HepG2 (cell line): ENCODE results near the gene DND1. TPM values are rescaled to one million over a fixed set of nuclear protein-coding genes. Genes with fewer than 3 reads are reported as not detected.

Experiments
- AHDC1 ChIP-seq: sonication (generic); formaldehyde crosslinking; IDR thresholded peaks from 2 replicates; pipeline ENCODE4 v1.5.1; 2020; ENCODE audit warnings: mild to moderate bottlenecking, missing genetic modification reagents, borderline replicate concordance
- DBP ChIP-seq: sonication (generic); formaldehyde crosslinking; IDR thresholded peaks from 2 replicates; pipeline ENCODE4 v1.4.0; 2020; ENCODE audit warnings: missing genetic modification reagents; ENCODE audit errors: not compliant biosample characterization
- ETS1 ChIP-seq: sonication (generic); formaldehyde crosslinking; IDR thresholded peaks from 2 replicates; pipeline ENCODE4 v1.4.0; 2020; ENCODE audit warnings: missing genetic modification reagents
- FOXK1 ChIP-seq: sonication (generic); formaldehyde crosslinking; IDR thresholded peaks from 2 replicates; pipeline ENCODE4 v1.4.0; 2020; ENCODE audit warnings: low read depth, missing genetic modification reagents, borderline replicate concordance
- HMGA1 ChIP-seq: sonication (generic); formaldehyde crosslinking; conservative IDR thresholded peaks from 2 replicates; pipeline ENCODE4 v1.4.0; 2020; ENCODE audit warnings: missing genetic modification reagents
- KLF15 ChIP-seq: sonication (generic); formaldehyde crosslinking; IDR thresholded peaks from 2 replicates; pipeline ENCODE4 v1.8.1; 2023; ENCODE audit warnings: borderline replicate concordance, mild to moderate bottlenecking, inconsistent platforms, missing genetic modification reagents, mixed read lengths
- MXI1 ChIP-seq: IDR thresholded peaks from 3 replicates; pipeline ENCODE4 v1.6.1; 2012; ENCODE audit warnings: low read depth, low read length, inconsistent platforms, borderline replicate concordance
- NFIB ChIP-seq: sonication (generic); formaldehyde crosslinking; IDR thresholded peaks from 2 replicates; pipeline ENCODE4 v1.9.0; 2021; ENCODE audit warnings: missing genetic modification reagents, mild to moderate bottlenecking, borderline replicate concordance
- PHF20 ChIP-seq: sonication (generic); formaldehyde crosslinking; IDR thresholded peaks from 2 replicates; pipeline ENCODE4 v1.5.0; 2020; ENCODE audit warnings: mild to moderate bottlenecking, missing genetic modification reagents
- SP4 ChIP-seq: sonication (generic); formaldehyde crosslinking; IDR thresholded peaks from 2 replicates; pipeline ENCODE4 v1.8.1; 2023; ENCODE audit warnings: mild to moderate bottlenecking, missing genetic modification reagents
- SUZ12 ChIP-seq: fragments of 150-350 bp; IDR thresholded peaks from 2 replicates; pipeline ENCODE4 v1.6.1; 2014; ENCODE audit warnings: low read depth, low read length
- ZBTB34 ChIP-seq: sonication (generic); formaldehyde crosslinking; IDR thresholded peaks from 2 replicates; pipeline ENCODE4 v1.8.0; 2022; ENCODE audit warnings: mild to moderate bottlenecking, missing genetic modification reagents
- ZBTB7B ChIP-seq: sonication (generic); formaldehyde crosslinking; IDR thresholded peaks from 2 replicates; pipeline ENCODE4 v1.4.0; 2020; ENCODE audit warnings: missing genetic modification reagents
- ZFP37 ChIP-seq: sonication (generic); formaldehyde crosslinking; IDR thresholded peaks from 2 replicates; pipeline ENCODE4 v1.4.0; 2020; ENCODE audit warnings: missing genetic modification reagents, borderline replicate concordance
- ZNF260 ChIP-seq: sonication (generic); formaldehyde crosslinking; IDR thresholded peaks from 2 replicates; pipeline ENCODE4 v1.4.0; 2020; ENCODE audit warnings: missing genetic modification reagents, low read depth, mild to moderate bottlenecking, borderline replicate concordance
- ZNF510 ChIP-seq: sonication (generic); formaldehyde crosslinking; IDR thresholded peaks from 2 replicates; pipeline ENCODE4 v1.4.0; 2020; ENCODE audit warnings: low read depth, mild to moderate bottlenecking, missing genetic modification reagents
- ZNF660 ChIP-seq: sonication (generic); formaldehyde crosslinking; IDR thresholded peaks from 2 replicates; pipeline ENCODE4 v1.5.1; 2020; ENCODE audit warnings: mild to moderate bottlenecking, low read depth, missing genetic modification reagents, borderline replicate concordance
- ZNF850 ChIP-seq: sonication (generic); formaldehyde crosslinking; conservative IDR thresholded peaks from 2 replicates; pipeline ENCODE4 v1.9.0; 2021; ENCODE audit warnings: mild to moderate bottlenecking, missing genetic modification reagents
- polyA plus RNA-seq, 8 experiments: library from polyadenylated mRNA; depleted of rRNA in 3 of 8; stranded (reverse) in 7 of 8; unstranded in 1 of 8; fragments of >200 nt; fragmentation: Illumina TruSeq in 4 of 8; extraction: Trizol in 4 of 8; gene quantifications; 2 replicates each; pipeline versions ENCODE4 v1.2.1 to v1.2.3, GENCODE V29; 2011 to 2016; ENCODE audit warnings: low read depth in 4 of 8, missing spikeins in 1 of 8, mixed read lengths in 1 of 8; ENCODE audit not compliant: insufficient read depth in 1 of 8
- total RNA-seq, 5 experiments: library from RNA; depleted of rRNA; stranded (reverse); fragments of >200 nt; fragmentation: Illumina TruSeq; extraction: Trizol; gene quantifications; 2 replicates each; pipeline ENCODE4 v1.2.3, GENCODE V29; 2016; ENCODE audit warnings: low read depth in 1 of 5

The DND1 gene
- total and polyA plus RNA-seq, 2 of the 13 experiments (the other 11 are each of a cell fraction or from before 2014, with no cell fraction given): 0.48 to 0.55 TPM

GRCh38 chr5:140639148-140639981 is 34.0 kb downstream of the DND1 start, which contains the start of gene TMCO6 (continued):
- TF ChIP-seq PHF20 (CRISPR knock-in tag) (peak; percentile 64), ETS1 (CRISPR knock-in tag) (no peak), DBP (CRISPR knock-in tag) (no peak), HMGA1 (CRISPR knock-in tag) (no peak), MXI1 (peak; percentile 63; the same call in 1 of the 3 replicates), AHDC1 (CRISPR knock-in tag) (no peak; the same call in 1 of the 2 replicates), ZBTB7B (CRISPR knock-in tag) (peak; percentile 31; the same call in 1 of the 2 replicates), SUZ12 (no peak), NFIB (CRISPR knock-in tag) (no peak), ZFP37 (CRISPR knock-in tag) (no peak; the same call in 1 of the 2 replicates), ZNF260 (no peak), FOXK1 (peak; percentile 74; the same call in 1 of the 2 replicates), SP4 (CRISPR knock-in tag) (peak; percentile 28; the same call in 1 of the 2 replicates), ZNF510 (CRISPR knock-in tag) (peak; percentile 77; the same call in 1 of the 2 replicates), ZNF660 (CRISPR knock-in tag) (peak; percentile 55; the same call in 1 of the 2 replicates), ZBTB34 (CRISPR knock-in tag) (no peak), KLF15 (CRISPR knock-in tag) (no peak), ZNF850 (CRISPR knock-in tag) (no peak)
